ENCODE results near the gene SLC9A1.

GRCh38 chr1:27113861-27114260, 41.1 kb downstream of the SLC9A1 start:
- no peak for TF ChIP-seq POU6F1 (CRISPR knock-in tag; IDR thresholded peaks at IDR 0.05; ENCODE audit: borderline replicate concordance, low read depth)
- no peak for TF ChIP-seq RARB (CRISPR knock-in tag; IDR thresholded peaks at IDR 0.05)
- TF ChIP-seq ZNF8 (CRISPR knock-in tag; IDR thresholded peaks at IDR 0.05): no peak
- no peak for TF ChIP-seq BACH2 (CRISPR knock-in tag; IDR thresholded peaks at IDR 0.05; ENCODE audit: borderline replicate concordance)
- no peak for TF ChIP-seq TCF4 (CRISPR knock-in tag; IDR thresholded peaks at IDR 0.05; ENCODE audit: borderline replicate concordance)
- TF ChIP-seq ARNTL (CRISPR knock-in tag; IDR thresholded peaks at IDR 0.05; ENCODE audit: borderline replicate concordance, low read depth): no peak
- TF ChIP-seq ZFP3 (CRISPR knock-in tag; IDR thresholded peaks at IDR 0.05): no peak
- no peak for TF ChIP-seq CSRNP3 (CRISPR knock-in tag; IDR thresholded peaks at IDR 0.05)
- no peak for TF ChIP-seq ZNF565 (CRISPR knock-in tag; conservative IDR thresholded peaks at IDR 0.05; ENCODE audit: low read depth)
- TF ChIP-seq ZFP30 (CRISPR knock-in tag; IDR thresholded peaks at IDR 0.05): no peak
- TF ChIP-seq OSR1 (CRISPR knock-in tag; IDR thresholded peaks at IDR 0.05): no peak

Data from SK-N-SH treated with all-trans-retinoic acid at 6 μM for 48 hours (cell line).